LNCaP clone FGC (cell line): ENCODE results near the gene NRARP.

Experiments used
- DNase-seq: peaks from one replicate; pipeline ENCODE4 v3.0.0-alpha.2; 2011; ENCODE audit warnings: low read depth
- H3K4me3 ChIP-seq: 2 replicates; pipeline ENCODE4 v1.5.1; 2011; ENCODE audit warnings: mild to moderate bottlenecking, low read depth, low read length, control low read depth
- CTCF ChIP-seq: IDR thresholded peaks from 2 replicates; pipeline ENCODE4 v1.5.1; 2012; ENCODE audit warnings: mild to moderate bottlenecking; ENCODE audit not compliant: control insufficient read depth, insufficient read depth; ENCODE audit errors: extremely low read depth

NRARP gene

DNA sequence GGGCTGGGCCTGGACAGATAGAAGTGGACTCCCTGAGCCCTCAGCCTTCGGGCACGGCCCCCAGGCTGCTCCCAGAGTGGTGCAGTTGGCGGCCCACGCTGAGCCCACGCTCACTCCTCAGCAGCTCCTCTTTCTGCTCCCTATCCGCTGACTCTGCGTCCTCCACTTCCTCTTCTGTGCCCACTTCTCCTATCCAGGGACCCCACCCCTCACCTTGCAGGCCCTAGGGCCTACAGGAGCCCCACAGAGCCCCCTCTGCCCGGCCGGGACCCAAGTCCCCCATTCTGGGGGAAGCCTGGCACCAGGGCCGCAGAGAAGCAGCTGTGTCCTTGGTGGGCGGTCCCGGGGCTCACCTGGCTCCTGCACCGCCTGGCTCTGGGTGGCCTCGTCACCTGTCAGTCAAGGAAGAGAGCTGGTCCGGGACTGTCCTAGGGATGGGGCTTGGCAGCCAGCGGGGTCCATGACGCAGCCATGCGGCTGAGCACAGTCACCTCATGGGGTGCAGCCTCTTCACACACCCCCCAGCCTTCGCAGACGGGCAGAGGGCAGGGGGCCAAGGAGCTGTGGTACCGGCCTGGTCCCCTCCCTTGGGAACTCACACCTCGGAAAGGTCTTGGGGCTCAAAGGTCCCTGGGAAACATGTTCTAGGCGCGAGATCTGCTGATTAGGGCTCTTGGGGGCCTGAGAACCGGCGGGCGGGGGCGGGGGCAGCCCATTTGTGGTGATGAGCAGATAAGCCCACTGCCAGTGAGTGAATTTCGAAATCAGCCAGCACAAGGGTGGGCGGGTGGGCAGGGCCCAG lies 5.4 kb upstream of the NRARP start:
- TF ChIP-seq CTCF: no peak
- no peak for DNase-seq
- no peak overlapping the region for H3K4me3 ChIP-seq

GRCh38 chr9:137306850-137307254 lies 4.8 kb upstream of the NRARP start:
- no peak for DNase-seq
- no peak overlapping the region for H3K4me3 ChIP-seq
- TF ChIP-seq CTCF: no peak

DNA sequence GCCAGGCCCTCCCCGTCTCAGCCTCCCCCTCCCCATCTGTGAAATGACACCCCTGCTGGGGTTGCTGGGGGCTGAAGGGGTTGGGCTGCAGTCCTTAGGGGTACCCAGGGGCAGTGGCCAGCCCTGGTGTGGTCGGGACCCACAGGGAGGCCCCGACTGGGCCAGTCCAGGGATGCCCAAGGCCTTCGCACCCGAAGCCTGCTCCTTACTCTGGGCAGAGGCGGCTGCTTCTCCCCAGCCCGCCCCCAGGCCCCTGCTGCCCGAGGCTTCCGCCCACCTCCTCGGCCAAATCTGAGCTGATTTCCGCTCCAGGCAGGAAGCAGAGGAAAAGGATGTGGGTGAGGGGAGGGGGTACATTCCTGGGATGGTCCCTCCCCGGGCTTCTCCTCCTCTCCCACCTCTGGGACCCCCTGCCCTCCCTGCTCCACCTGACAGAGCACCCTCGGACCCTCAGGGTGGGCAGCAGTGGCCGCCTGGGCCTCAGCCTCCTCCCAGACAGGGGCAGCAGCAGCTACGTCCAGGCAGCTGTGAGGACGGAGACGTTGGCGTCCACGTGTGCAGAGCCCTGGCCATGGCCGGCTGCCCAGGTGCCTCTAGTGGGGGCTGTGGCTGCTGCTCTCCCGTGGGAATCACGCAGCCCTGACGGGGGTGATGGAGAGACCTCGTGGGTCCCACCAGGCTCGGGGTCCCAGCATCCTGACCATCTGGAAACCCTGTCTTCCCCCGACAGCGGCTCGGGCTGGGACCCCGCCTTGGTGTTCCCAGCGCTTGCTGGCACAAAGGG lies 4.2 kb upstream of the NRARP start:
- no peak for DNase-seq
- H3K4me3 ChIP-seq: no peak overlapping the region
- no peak for TF ChIP-seq CTCF

DNA sequence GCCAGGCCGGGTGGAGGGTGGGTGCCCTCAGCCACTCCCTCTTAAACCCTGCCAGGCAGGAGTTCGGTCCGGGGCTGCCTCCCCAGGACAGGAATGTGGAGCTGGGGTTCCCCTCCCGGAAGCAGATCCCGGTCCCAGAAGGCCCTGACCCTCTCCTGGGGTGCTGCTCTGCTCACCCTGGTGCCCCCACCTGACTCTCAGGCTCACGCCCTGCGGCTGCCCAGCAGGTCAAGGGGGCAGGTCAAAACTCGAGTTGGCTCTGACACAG lies 3.7 kb upstream of the NRARP start:
- no peak overlapping the region for H3K4me3 ChIP-seq
- TF ChIP-seq CTCF: no peak
- no peak for DNase-seq

GRCh38 chr9:137305060-137305797 lies 3.2 kb upstream of the NRARP start:
- no peak for DNase-seq
- no peak overlapping the region for H3K4me3 ChIP-seq
- no peak for TF ChIP-seq CTCF

DNA sequence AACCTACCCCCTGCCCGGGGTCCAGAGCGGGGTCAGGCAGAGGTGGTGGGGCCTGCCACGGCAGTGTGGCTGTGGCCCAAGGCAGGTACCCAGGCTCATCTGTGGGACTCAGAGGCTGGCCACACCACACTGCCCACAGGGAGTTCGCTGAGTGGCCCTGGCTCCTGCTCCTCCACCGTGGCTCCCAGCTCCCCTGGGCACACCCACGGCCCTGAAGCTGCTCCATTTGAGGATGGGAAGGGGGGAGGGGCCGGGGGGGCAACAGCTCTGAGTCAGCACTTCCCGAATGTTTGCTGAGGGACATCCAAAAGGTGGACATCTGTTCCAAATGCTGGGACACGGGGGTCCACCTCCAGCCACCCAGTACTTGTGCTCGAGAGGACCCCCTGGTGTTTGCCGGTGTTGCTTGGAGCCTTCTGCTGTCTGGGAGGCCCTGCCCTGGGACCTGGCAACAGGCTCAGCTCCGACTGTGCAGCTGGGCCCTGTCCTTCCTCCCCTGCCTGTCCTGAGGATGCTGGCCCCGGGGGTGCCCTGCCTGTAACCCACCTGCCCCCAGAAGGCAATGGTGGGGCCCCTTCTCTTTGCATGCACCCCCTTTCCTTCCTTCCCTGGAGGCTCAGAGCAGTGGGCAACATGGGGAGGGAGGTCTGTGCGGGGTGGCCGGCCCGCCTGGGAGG lies 2.5 kb upstream of the NRARP start:
- no peak for DNase-seq
- TF ChIP-seq CTCF: no peak
- no peak overlapping the region for H3K4me3 ChIP-seq
